Cardiac ventricle fibroblast (primary cell): ENCODE results near the gene IRF3. TPM values are rescaled to one million over a fixed set of nuclear protein-coding genes. Genes with fewer than 3 reads are reported as not detected.

Experiments
- total RNA-seq: library from RNA; depleted of rRNA; stranded (reverse); fragments of >200 nt; gene quantifications from 2 replicates; pipeline ENCODE4 v1.2.3, GENCODE V29; 2015

IRF3 gene
- total RNA-seq, result 32.6 and 65.3 TPM in 2 replicates

GRCh38 chr19:49665351-49666119 lies at the start of gene IRF3, which contains the start of gene BCL2L12:
Gene IRF3 (minus strand): TSS chr19:49665857. CDS start chr19:49664838, 1,019 bp downstream.
Gene BCL2L12 (plus strand): TSS chr19:49665933. CDS start chr19:49666693, 760 bp downstream.

GRCh38 chr19:49690656-49691242 lies 25.1 kb upstream of the IRF3 start, which contains the start of gene CPT1C:
Gene CPT1C (plus strand): TSS chr19:49691116. CDS start chr19:49692253, 1,137 bp downstream.

GRCh38 chr19:49689133-49690078 lies 23.7 kb upstream of the IRF3 start, which contains the start of gene ADM5:
Gene ADM5 (plus strand): TSS chr19:49689594. CDS start chr19:49689838, 244 bp downstream.

GRCh38 chr19:49677231-49677900 lies 11.7 kb upstream of the IRF3 start, which contains the start of gene PRMT1:
Gene PRMT1 (plus strand): TSS chr19:49677271. CDS start chr19:49677281, 10 bp downstream.

GRCh38 chr19:49641688-49642491 lies 23.8 kb downstream of the IRF3 start, which contains the start of gene SCAF1:
Gene SCAF1 (plus strand): TSS chr19:49642209. CDS start chr19:49645027, 2,818 bp downstream.

GRCh38 chr19:49640113-49640898 lies 25.4 kb downstream of the IRF3 start, which contains the start of gene RRAS:
Gene RRAS (minus strand): TSS chr19:49640143. CDS start chr19:49640098, 45 bp downstream.

Other genes starting within 250 kb of the IRF3 start
- gene PTH2, start 242.4 kb downstream of the IRF3 start, total RNA-seq, result not detected in 2 replicates
- gene GFY, start 240.5 kb downstream of the IRF3 start, total RNA-seq, result not detected in 2 replicates
- not detected in 2 replicates for gene SLC17A7, start 224.3 kb downstream of the IRF3 start, total RNA-seq
- 53.4 and 57.2 TPM in 2 replicates for gene PIH1D1, start 214.0 kb downstream of the IRF3 start, total RNA-seq
- 36.9 and 95.8 TPM in 2 replicates for gene ALDH16A1, start 212.6 kb downstream of the IRF3 start, total RNA-seq
- gene FLT3LG, start 191.6 kb downstream of the IRF3 start, total RNA-seq, result 3.9 and 8.8 TPM in 2 replicates
- gene RPL13A, start 178.2 kb downstream of the IRF3 start, total RNA-seq, result 2,736 and 3,240 TPM in 2 replicates
- gene RPS11, start 169.4 kb downstream of the IRF3 start, total RNA-seq, result 5,849 and 6,378 TPM in 2 replicates
- 141 and 188 TPM in 2 replicates for gene FCGRT, start 153.2 kb downstream of the IRF3 start, total RNA-seq
- gene RCN3, start 137.9 kb downstream of the IRF3 start, total RNA-seq, result 300 and 343 TPM in 2 replicates
- gene NOSIP, start 85.3 kb downstream of the IRF3 start, total RNA-seq, result 48.8 and 54.8 TPM in 2 replicates
- 0.29 and 3.6 TPM in 2 replicates for gene PRRG2, start 84.5 kb downstream of the IRF3 start, total RNA-seq
- 11.5 and 12.4 TPM in 2 replicates for gene PRR12, start 74.7 kb downstream of the IRF3 start, total RNA-seq
- 68.3 and 79.6 TPM in 2 replicates for gene RRAS, start 25.7 kb downstream of the IRF3 start, total RNA-seq
- gene SCAF1, start 23.6 kb downstream of the IRF3 start, total RNA-seq, result 34.4 and 36.1 TPM in 2 replicates
- gene BCL2L12, start 76 bp upstream of the IRF3 start, total RNA-seq, result 3.8 and 4.4 TPM in 2 replicates
- gene PRMT1, start 11.4 kb upstream of the IRF3 start, total RNA-seq, result 117 and 145 TPM in 2 replicates
- gene ADM5, start 23.7 kb upstream of the IRF3 start, total RNA-seq, result not detected in 2 replicates
- 3.7 and 11.4 TPM in 2 replicates for gene CPT1C, start 25.3 kb upstream of the IRF3 start, total RNA-seq
- gene TSKS, start 97.4 kb upstream of the IRF3 start, total RNA-seq, result 0.25 and 1.1 TPM in 2 replicates
- gene AP2A1, start 101.1 kb upstream of the IRF3 start, total RNA-seq, result 197 and 215 TPM in 2 replicates
- gene FUZ, start 147.4 kb upstream of the IRF3 start, total RNA-seq, result 20.1 and 24.3 TPM in 2 replicates
- gene MED25, start 152.4 kb upstream of the IRF3 start, total RNA-seq, result 20.5 and 22.1 TPM in 2 replicates
- 69.8 and 71.9 TPM in 2 replicates for gene PTOV1, start 185.3 kb upstream of the IRF3 start, total RNA-seq
- 27.2 and 28.0 TPM in 2 replicates for gene PNKP, start 201.7 kb upstream of the IRF3 start, total RNA-seq
- gene AKT1S1, start 211.5 kb upstream of the IRF3 start, total RNA-seq, result 31.9 and 36.6 TPM in 2 replicates
- gene TBC1D17, start 211.8 kb upstream of the IRF3 start, total RNA-seq, result 26.2 and 26.6 TPM in 2 replicates
- 0.20 TPM in 1 of 2 replicates, not detected in the other for gene IL4I1, start 231.0 kb upstream of the IRF3 start, total RNA-seq